Neural cell (in vitro differentiated cells): ENCODE data around the gene INO80E. TPM values are rescaled to one million over a fixed set of nuclear protein-coding genes. Genes with fewer than 3 reads are reported as not detected.

ENCODE experiments used
- H2AFZ ChIP-seq: fragments of 200-600, 300-800 bp; sonication (generic), shearing (Covaris generic); 2 replicates; pipeline ENCODE4 v1.6.0; 2014; ENCODE audit warnings: low read depth, mild to moderate bottlenecking, antibody characterized with exemption, low read length, moderate library complexity
- H3F3A ChIP-seq: fragments of 200-600 bp; shearing (Covaris generic); 2 replicates; pipeline ENCODE4 v1.6.1; 2016; ENCODE audit warnings: mild to moderate bottlenecking, moderate library complexity, mixed read lengths, antibody characterized with exemption, low read length; ENCODE audit not compliant: insufficient read depth, poor library complexity, severe bottlenecking
- H3K27ac ChIP-seq: fragments of 200-600, 300-800 bp; sonication (generic), shearing (Covaris generic); 2 replicates; pipeline ENCODE4 v1.5.1; 2014; ENCODE audit warnings: mild to moderate bottlenecking, low read length, moderate library complexity
- H3K27me3 ChIP-seq: fragments of 300-800, 200-600 bp; sonication (generic), shearing (Covaris generic); 2 replicates; pipeline ENCODE4 v1.6.0; 2014; ENCODE audit warnings: mild to moderate bottlenecking, low read depth, low read length, moderate library complexity; ENCODE audit not compliant: insufficient read depth
- H3K36me3 ChIP-seq: fragments of 300-800, 200-600 bp; sonication (generic), shearing (Covaris generic); 2 replicates; pipeline ENCODE4 v1.5.1; 2014; ENCODE audit warnings: mild to moderate bottlenecking, antibody characterized with exemption, low read length, moderate library complexity; ENCODE audit not compliant: insufficient read depth
- H3K4me2 ChIP-seq: fragments of 300-800, 200-600 bp; sonication (generic), shearing (Covaris generic); 2 replicates; pipeline ENCODE4 v1.6.0; 2014; ENCODE audit warnings: mild to moderate bottlenecking, low read length
- H3K4me3 ChIP-seq: fragments of 300-800, 200-600 bp; sonication (generic), shearing (Covaris generic); 2 replicates; pipeline ENCODE4 v1.5.1; 2014; ENCODE audit warnings: mild to moderate bottlenecking, low read length, moderate library complexity
- H3K79me2 ChIP-seq: fragments of 200-600 bp; shearing (Covaris generic); replicated peaks from 2 replicates; pipeline ENCODE4 v1.6.0; 2014; ENCODE audit warnings: mild to moderate bottlenecking, low read length, moderate library complexity; ENCODE audit not compliant: insufficient read depth
- H3K9ac ChIP-seq: fragments of 300-800, 200-600 bp; sonication (generic), shearing (Covaris generic); 2 replicates; pipeline ENCODE4 v1.6.1; 2016; ENCODE audit warnings: mild to moderate bottlenecking, low read length, mixed read lengths
- H3K9me2 ChIP-seq: fragments of 200-600 bp; shearing (Covaris generic); 2 replicates; pipeline ENCODE4 v1.6.1; 2016; ENCODE audit warnings: mild to moderate bottlenecking, low read length, mixed read lengths; ENCODE audit not compliant: insufficient read depth
- H3K9me3 ChIP-seq: fragments of 200-600, 300-800 bp; sonication (generic), shearing (Covaris generic); 2 replicates; pipeline ENCODE4 v1.6.1; 2016; ENCODE audit warnings: mild to moderate bottlenecking, mixed run types, low read length, moderate library complexity, mixed read lengths
- H4K20me1 ChIP-seq: fragments of 200-600 bp; shearing (Covaris generic); 2 replicates; pipeline ENCODE4 v1.6.1; 2016; ENCODE audit warnings: mild to moderate bottlenecking, mixed run types; ENCODE audit not compliant: insufficient read depth
- CTCF ChIP-seq: fragments of 450-650 bp; IDR thresholded peaks from 2 replicates; pipeline ENCODE4 v1.5.1; 2014; ENCODE audit warnings: antibody characterized with exemption, mild to moderate bottlenecking, moderate library complexity; ENCODE audit not compliant: poor library complexity, severe bottlenecking
- EZH2 ChIP-seq: fragments of 200-600, 300-800 bp; shearing (Covaris generic), sonication (generic); IDR thresholded peaks from 2 replicates; pipeline ENCODE4 v1.6.1; 2014; ENCODE audit warnings: antibody characterized with exemption, low read length, borderline replicate concordance, mild to moderate bottlenecking; ENCODE audit not compliant: insufficient read depth, poor library complexity, severe bottlenecking
- POLR2AphosphoS5 ChIP-seq: IDR thresholded peaks from 2 replicates; pipeline ENCODE4 v1.6.1; 2012
- REST ChIP-seq: IDR thresholded peaks from 2 replicates; pipeline ENCODE4 v1.6.1; 2012; ENCODE audit warnings: borderline replicate concordance
- SMC3 ChIP-seq: fragments of 450-650 bp; conservative IDR thresholded peaks from 2 replicates; pipeline ENCODE4 v1.6.1; 2014; ENCODE audit warnings: antibody characterized with exemption, mild to moderate bottlenecking, moderate library complexity; ENCODE audit not compliant: poor library complexity
- TAF1 ChIP-seq: IDR thresholded peaks from 2 replicates; pipeline ENCODE4 v1.6.1; 2012; ENCODE audit warnings: low read depth
- polyA plus RNA-seq: library from polyadenylated mRNA; depleted of rRNA; stranded (reverse); fragments of >200 nt; gene quantifications from 2 replicates; pipeline ENCODE4 v1.2.3, GENCODE V29; 2014

Gene INO80E
- polyA plus RNA-seq, 1 donor from 2014 or later = 130 TPM

DNA sequence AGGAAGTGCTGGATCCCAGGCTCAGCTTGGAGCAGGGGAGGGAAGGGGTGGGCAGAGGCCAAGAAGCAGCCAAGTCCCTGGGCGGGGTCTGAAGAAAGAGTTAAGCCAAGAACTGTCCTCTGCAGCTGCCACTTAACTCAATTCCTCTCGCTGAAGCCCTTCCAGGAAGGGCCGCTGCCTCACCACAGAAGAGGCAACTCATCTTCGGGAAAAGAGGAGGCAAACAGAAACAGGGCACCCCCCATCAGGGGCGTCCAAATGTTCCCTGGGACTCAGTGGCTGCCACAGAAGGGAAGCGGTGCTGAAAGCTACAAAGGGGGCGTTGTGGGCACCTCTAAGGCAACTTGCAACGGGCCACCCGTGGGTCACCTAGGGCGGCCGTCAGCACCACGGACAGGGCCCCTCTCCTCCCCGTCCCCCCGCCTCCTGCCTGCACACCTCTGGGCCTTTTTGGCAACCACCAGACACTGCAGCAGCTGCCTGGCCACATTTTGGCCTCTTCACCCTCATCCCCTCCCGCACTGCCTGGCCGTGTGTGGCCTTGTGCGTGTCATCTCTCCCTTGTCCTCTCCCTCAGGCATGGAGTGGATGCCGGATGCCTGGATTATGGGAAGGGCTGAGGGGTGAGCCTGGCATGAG, 32.5 kb downstream of the INO80E start:
- H3K4me2 ChIP-seq = no peak overlapping the region
- peaks cover 8% of the 10 kb centered on the region for H3K79me2 ChIP-seq
- no peak overlapping the region for H2AFZ ChIP-seq
- no peak for TF ChIP-seq CTCF
- H3K9me2 ChIP-seq = no peaks in the 10 kb centered on the region
- no peaks in the 10 kb centered on the region for H3K27me3 ChIP-seq
- H3K4me3 ChIP-seq = peak overlapping the region; percentile 92
- H4K20me1 ChIP-seq = no peaks in the 10 kb centered on the region
- H3K9ac ChIP-seq = peak overlapping the region; percentile 41
- no peaks in the 10 kb centered on the region for H3K36me3 ChIP-seq
- no peaks in the 10 kb centered on the region for H3K9me3 ChIP-seq
- no peak overlapping the region for H3K27ac ChIP-seq
- H3F3A ChIP-seq = no peaks in the 10 kb centered on the region

DNA sequence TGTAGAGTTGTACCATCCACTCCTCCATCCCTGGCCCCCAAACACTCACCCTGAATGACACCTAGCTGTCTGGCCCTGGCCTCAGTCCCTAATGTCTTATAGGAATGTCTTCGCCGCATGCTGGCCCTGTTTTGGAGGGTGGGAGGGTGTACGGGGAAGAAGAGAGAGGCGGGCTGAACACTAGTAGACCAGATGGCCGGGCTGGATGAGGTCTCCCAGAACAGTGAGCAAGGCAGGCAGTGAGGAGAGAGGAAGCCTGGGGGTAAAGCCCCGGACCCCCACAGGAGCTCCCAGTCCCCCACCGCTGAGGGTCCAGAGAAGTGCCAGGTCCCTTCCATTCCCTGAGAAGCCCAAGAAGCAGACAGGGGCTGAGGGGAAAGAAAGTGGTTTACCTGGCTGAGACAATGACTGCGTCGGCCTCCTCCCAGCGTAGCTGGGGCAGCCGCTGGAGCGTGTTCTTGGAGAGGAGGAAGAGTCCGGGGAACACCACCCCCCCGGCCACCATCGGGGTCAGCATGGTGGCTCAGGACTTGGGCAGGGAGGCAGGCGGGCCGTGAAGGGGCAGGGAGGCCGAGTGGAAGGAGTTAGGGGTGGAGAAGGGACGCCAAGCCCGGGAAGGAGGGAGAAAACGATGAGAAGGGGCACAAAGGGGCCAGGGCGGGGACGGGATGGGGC, 34.1 kb downstream of the INO80E start:
- H3K9me2 ChIP-seq = no peaks in the 10 kb centered on the region
- no peaks in the 10 kb centered on the region for H3K9me3 ChIP-seq
- H2AFZ ChIP-seq = peak overlapping the region; percentile 88
- TF ChIP-seq SMC3 (no peak), REST (no peak), EZH2 (no peak)
- peaks cover 8% of the 10 kb centered on the region for H3K79me2 ChIP-seq
- peak overlapping the region; percentile 94 for H3K4me2 ChIP-seq
- H3K4me3 ChIP-seq = peak overlapping the region; percentile 92
- H3K27ac ChIP-seq = peak overlapping the region; percentile 59
- H3K27me3 ChIP-seq = no peaks in the 10 kb centered on the region
- peak overlapping the region; percentile 92 for H3K9ac ChIP-seq
- no peaks in the 10 kb centered on the region for H3F3A ChIP-seq
- H4K20me1 ChIP-seq = no peaks in the 10 kb centered on the region
- no peaks in the 10 kb centered on the region for H3K36me3 ChIP-seq

DNA sequence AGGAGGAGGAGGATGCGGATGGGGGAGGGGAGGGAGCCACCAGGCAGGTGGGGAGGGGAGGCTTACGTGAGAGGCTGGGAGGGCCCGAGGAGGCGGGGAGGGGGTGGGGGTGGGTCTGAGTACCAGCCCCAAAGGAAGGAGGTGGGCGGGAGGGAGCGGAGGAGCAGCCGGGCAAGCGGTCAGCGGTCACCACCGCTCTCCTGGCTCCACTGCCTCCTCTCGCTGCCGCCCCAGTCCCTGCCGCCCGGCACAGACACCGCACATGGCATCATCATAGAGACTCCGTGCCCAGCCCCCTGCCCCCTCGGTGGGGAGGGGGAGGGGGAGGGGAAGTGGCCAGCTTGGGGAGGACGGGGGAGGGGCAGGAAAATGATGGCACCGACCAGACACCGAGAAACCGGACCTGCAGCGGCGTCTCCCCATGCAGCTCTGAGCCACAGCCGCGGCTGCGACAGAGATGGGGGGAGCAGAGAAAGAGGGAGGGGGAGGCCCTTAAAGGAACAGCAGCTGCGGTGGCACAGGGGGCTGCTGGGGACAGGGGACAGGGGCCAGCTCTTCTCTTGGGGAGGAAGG, 34.9 kb downstream of the INO80E start, which contains the start of gene TLCD3B:
Gene TLCD3B (minus strand): TSS at position 431 of the 573 bp plus-strand sequence. CDS start 744 bp downstream, outside the sequence.
- H3K4me3 ChIP-seq = peak within 1 kb of the TSS; percentile 92
- peaks cover 8% of the 10 kb centered on the region for H3K79me2 ChIP-seq
- H3F3A ChIP-seq = no peaks in the 10 kb centered on the region
- H3K4me2 ChIP-seq = peak within 1 kb of the TSS; percentile 100
- no peaks in the 10 kb centered on the region for H3K9me2 ChIP-seq
- H2AFZ ChIP-seq = peak within 1 kb of the TSS; percentile 88
- no peaks in the 10 kb centered on the region for H3K27me3 ChIP-seq
- H3K36me3 ChIP-seq = no peaks in the 10 kb centered on the region
- TF ChIP-seq REST = no peak
- peak; percentile 18 for TF ChIP-seq TAF1
- peak; percentile 76 for TF ChIP-seq POLR2AphosphoS5
- H3K9me3 ChIP-seq = no peaks in the 10 kb centered on the region
- H4K20me1 ChIP-seq = no peaks in the 10 kb centered on the region
- H3K9ac ChIP-seq = peak within 1 kb of the TSS; percentile 92
- peak within 1 kb of the TSS; percentile 59 for H3K27ac ChIP-seq
